ENCODE data around the gene NPY4R2.
"Not testable (repeated sequence)": the region's sequence is repeated elsewhere in the genome, so short reads cannot be mapped to it uniquely, and the experiment has no call there.

The NPY4R2 gene

GRCh38 chr10:47918475-47918874 is at the start of gene NPY4R2:
NPY4R2 (plus strand) TSS chr10:47918662; CDS start chr10:47921988, 3,326 bp downstream.
- in situ Hi-C loops (cut with MboI; ENCODE audit: low sequenced_read_pairs) = not testable (repeated sequence)

GRCh38 chr10:47870887-47871286 is 47.6 kb upstream of the NPY4R2 start:
- in situ Hi-C loops (cut with MboI; ENCODE audit: low sequenced_read_pairs) = not testable (repeated sequence)

- in situ Hi-C loops (cut with MboI; ENCODE audit: low sequenced_read_pairs) = not testable (repeated sequence)
These were observed 46.8 kb upstream of the NPY4R2 start for GRCh38 chr10:47871485-47872180.

GRCh38 chr10:47872236-47872635 is 46.2 kb upstream of the NPY4R2 start:
- in situ Hi-C loops (cut with MboI; ENCODE audit: low sequenced_read_pairs) = not testable (repeated sequence)

GRCh38 chr10:47884239-47884638 is 34.2 kb upstream of the NPY4R2 start:
- in situ Hi-C loops (cut with MboI; ENCODE audit: low sequenced_read_pairs) = not testable (repeated sequence)

- in situ Hi-C loops (cut with MboI; ENCODE audit: low sequenced_read_pairs) = not testable (repeated sequence)
These were observed 33.5 kb upstream of the NPY4R2 start for GRCh38 chr10:47884934-47885333.

- in situ Hi-C loops (cut with MboI; ENCODE audit: low sequenced_read_pairs) = not testable (repeated sequence)
These were observed 32.1 kb upstream of the NPY4R2 start for GRCh38 chr10:47886356-47886755.

- in situ Hi-C loops (cut with MboI; ENCODE audit: low sequenced_read_pairs) = not testable (repeated sequence)
These were observed 31.6 kb upstream of the NPY4R2 start for GRCh38 chr10:47886827-47887226.

- in situ Hi-C loops (cut with MboI; ENCODE audit: low sequenced_read_pairs) = not testable (repeated sequence)
These were observed 27.7 kb upstream of the NPY4R2 start for GRCh38 chr10:47890737-47891136.

GRCh38 chr10:47892494-47893261 is 25.8 kb upstream of the NPY4R2 start:
- in situ Hi-C loops (cut with MboI; ENCODE audit: low sequenced_read_pairs) = not testable (repeated sequence)

- in situ Hi-C loops (cut with MboI; ENCODE audit: low sequenced_read_pairs) = not testable (repeated sequence)
These were observed 23.9 kb upstream of the NPY4R2 start for GRCh38 chr10:47894571-47894970.

GRCh38 chr10:47897813-47898212 is 20.6 kb upstream of the NPY4R2 start:
- in situ Hi-C loops (cut with MboI; ENCODE audit: low sequenced_read_pairs) = not testable (repeated sequence)

- in situ Hi-C loops (cut with MboI; ENCODE audit: low sequenced_read_pairs) = not testable (repeated sequence)
These were observed 9.1 kb upstream of the NPY4R2 start for GRCh38 chr10:47909333-47909732.

- in situ Hi-C loops (cut with MboI; ENCODE audit: low sequenced_read_pairs) = not testable (repeated sequence)
These were observed 8.0 kb upstream of the NPY4R2 start for GRCh38 chr10:47910486-47910885.

GRCh38 chr10:47914052-47914451 is 4.4 kb upstream of the NPY4R2 start:
- in situ Hi-C loops (cut with MboI; ENCODE audit: low sequenced_read_pairs) = not testable (repeated sequence)

- in situ Hi-C loops (cut with MboI; ENCODE audit: low sequenced_read_pairs) = not testable (repeated sequence)
These were observed 2.5 kb upstream of the NPY4R2 start for GRCh38 chr10:47915849-47916548.

- in situ Hi-C loops (cut with MboI; ENCODE audit: low sequenced_read_pairs) = not testable (repeated sequence)
These were observed 2.1 kb downstream of the NPY4R2 start for GRCh38 chr10:47920610-47921009.

GRCh38 chr10:47922503-47922902 is 4.0 kb downstream of the NPY4R2 start:
- in situ Hi-C loops (cut with MboI; ENCODE audit: low sequenced_read_pairs) = not testable (repeated sequence)

- in situ Hi-C loops (cut with MboI; ENCODE audit: low sequenced_read_pairs) = not testable (repeated sequence)
These were observed 6.2 kb downstream of the NPY4R2 start for GRCh38 chr10:47924628-47925027.

- in situ Hi-C loops (cut with MboI; ENCODE audit: low sequenced_read_pairs) = not testable (repeated sequence)
These were observed 8.9 kb downstream of the NPY4R2 start for GRCh38 chr10:47927147-47927916.

- in situ Hi-C loops (cut with MboI; ENCODE audit: low sequenced_read_pairs) = not testable (repeated sequence)
These were observed 9.8 kb downstream of the NPY4R2 start for GRCh38 chr10:47928225-47928624.
